NT2/D1 (cell line): ENCODE measurements around the gene RNU6-8.

Experiments used
- DNase-seq: peaks from one replicate; pipeline ENCODE4 v3.0.0-alpha.2; 2011; ENCODE audit warnings: low read depth, low spot score
- H3K27me3 ChIP-seq: 2 replicates; pipeline ENCODE4 v1.6.0; 2011; ENCODE audit warnings: mild to moderate bottlenecking; ENCODE audit not compliant: insufficient read length, insufficient read depth
- H3K36me3 ChIP-seq: 2 replicates; pipeline ENCODE4 v1.6.1; 2011; ENCODE audit warnings: mild to moderate bottlenecking, low read length, mixed read lengths; ENCODE audit not compliant: insufficient read depth, insufficient read length
- H3K4me1 ChIP-seq: 2 replicates; pipeline ENCODE4 v1.5.1; 2011; ENCODE audit not compliant: insufficient read depth, insufficient read length
- H3K4me3 ChIP-seq: 2 replicates; pipeline ENCODE4 v1.5.1; 2011; ENCODE audit warnings: low read depth; ENCODE audit not compliant: insufficient read length
- H3K9ac ChIP-seq: 2 replicates; pipeline ENCODE4 v1.6.0; 2011; ENCODE audit warnings: low read depth; ENCODE audit not compliant: insufficient read length
- H3K9me3 ChIP-seq: 2 replicates; pipeline ENCODE4 v1.5.1; 2011; ENCODE audit warnings: mild to moderate bottlenecking, low read length; ENCODE audit not compliant: insufficient read depth
- SUZ12 ChIP-seq: IDR thresholded peaks from 2 replicates; pipeline ENCODE4 v1.6.1; 2011; ENCODE audit not compliant: insufficient read length, insufficient read depth; ENCODE audit errors: extremely low read depth
- YY1 ChIP-seq: IDR thresholded peaks from 2 replicates; pipeline ENCODE4 v1.6.1; 2011; ENCODE audit not compliant: insufficient read length, insufficient read depth
- ZNF274 ChIP-seq: IDR thresholded peaks from 2 replicates; pipeline ENCODE4 v1.6.1; 2011; ENCODE audit warnings: mild to moderate bottlenecking, low read depth, low read length

Gene RNU6-8

DNA sequence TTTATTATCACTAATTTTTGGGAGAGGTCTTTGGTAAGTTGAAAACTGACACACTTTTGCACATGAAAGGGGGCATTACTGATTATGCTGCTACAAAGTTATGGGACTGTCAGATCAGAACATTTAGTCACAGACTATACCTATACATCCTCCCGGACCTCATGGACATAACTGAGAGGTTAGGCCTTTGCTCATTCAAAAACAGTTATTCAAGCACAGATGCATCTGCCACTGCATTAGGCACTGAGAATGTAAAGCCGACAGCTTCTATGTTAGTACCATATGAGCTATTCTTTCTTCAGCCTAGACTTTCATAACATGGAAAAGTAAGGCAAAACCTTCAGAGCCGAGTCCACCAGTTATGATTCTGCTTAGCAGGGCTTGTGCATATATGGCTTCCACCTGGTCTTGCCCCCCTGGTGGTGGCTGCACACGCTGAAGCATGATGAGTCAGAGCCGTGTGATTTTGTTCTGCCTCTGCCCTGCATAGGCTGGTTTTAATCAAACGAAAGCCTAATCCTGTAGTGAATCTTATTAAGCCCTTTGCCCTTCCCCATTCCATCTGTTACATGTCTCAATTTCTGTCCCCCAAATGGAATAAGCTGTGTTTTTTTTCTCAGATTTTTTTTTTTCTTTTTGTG is 21.8 kb upstream of the RNU6-8 start:
- H3K4me3 ChIP-seq: no peak overlapping the region
- TF ChIP-seq YY1: no peak
- no peak for TF ChIP-seq SUZ12
- no peak for TF ChIP-seq ZNF274
- DNase-seq: no peak

DNA sequence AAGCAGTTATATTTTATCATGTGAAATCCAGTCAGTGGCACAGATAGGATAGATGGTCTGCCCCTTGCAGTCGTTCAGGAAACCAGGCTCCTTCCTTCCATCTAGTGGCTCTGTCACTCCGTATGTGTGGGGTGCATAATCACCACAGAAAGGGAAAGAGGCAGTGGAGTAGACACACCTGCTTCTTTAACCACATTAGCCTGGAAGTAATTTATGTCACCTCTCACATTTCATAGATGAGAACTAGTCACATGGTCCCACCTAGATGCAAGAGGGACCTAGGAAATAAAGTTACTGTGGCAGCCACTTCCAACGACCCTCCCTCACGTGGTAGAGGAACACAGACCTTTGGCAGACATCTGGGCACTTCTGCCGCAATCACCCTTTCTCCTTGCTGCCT is 14.2 kb upstream of the RNU6-8 start:
- Histone ChIP-seq H3K4me3 (no peak overlapping the region), H3K9me3 (no peaks in the 10 kb centered on the region), H3K9ac (no peak overlapping the region), H3K27me3 (no peaks in the 10 kb centered on the region), H3K36me3 (no peaks in the 10 kb centered on the region), H3K4me1 (no peaks in the 10 kb centered on the region)
- DNase-seq: no peak
- TF ChIP-seq ZNF274: no peak
- TF ChIP-seq YY1: no peak
- TF ChIP-seq SUZ12: no peak

More for the DNA sequence above, 21.8 kb upstream of the RNU6-8 start:
- H3K27me3 ChIP-seq: no peaks in the 10 kb centered on the region
- H3K9me3 ChIP-seq: no peaks in the 10 kb centered on the region
- H3K9ac ChIP-seq: no peak overlapping the region
- H3K4me1 ChIP-seq: no peaks in the 10 kb centered on the region
- no peaks in the 10 kb centered on the region for H3K36me3 ChIP-seq

DNA sequence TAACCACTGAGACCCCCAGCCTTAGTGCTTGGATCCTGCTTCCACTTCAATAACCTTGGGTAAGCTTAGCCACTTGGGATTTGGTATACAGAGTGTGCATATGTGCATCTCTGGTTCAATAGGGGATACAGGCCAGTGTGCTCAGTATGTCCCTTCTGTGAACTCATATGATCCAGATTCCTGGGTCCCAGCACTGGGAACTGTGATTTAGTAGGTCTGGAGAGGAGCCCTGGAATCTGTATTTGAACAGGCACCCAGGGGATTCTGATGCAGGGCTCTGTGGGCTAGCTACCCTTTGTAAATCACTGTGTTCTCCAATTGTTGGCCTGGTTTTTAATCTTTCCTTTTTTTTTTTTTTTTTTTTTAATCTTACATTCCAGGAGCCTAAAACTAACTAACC is 9.8 kb upstream of the RNU6-8 start:
- no peaks in the 10 kb centered on the region for H3K27me3 ChIP-seq
- no peak for DNase-seq
- TF ChIP-seq SUZ12 (no peak), ZNF274 (no peak), YY1 (no peak)

DNA sequence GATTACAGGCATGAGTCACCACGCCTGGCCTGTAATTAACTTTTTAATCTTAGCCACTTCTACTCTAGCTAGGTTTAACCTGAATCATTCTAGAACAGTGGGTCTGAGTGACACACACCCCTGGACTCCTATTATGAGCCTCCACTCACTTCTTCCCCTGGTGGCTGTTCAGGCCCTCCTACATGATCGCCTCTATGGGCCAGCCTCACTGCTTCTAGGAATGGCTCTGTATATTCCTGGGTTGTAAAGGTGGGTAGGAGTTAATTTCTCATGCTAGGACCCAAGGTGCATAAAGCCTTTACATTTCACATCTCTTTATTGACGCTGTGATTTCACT is 8.0 kb upstream of the RNU6-8 start:
- Histone ChIP-seq H3K36me3 (no peaks in the 10 kb centered on the region), H3K4me1 (no peaks in the 10 kb centered on the region), H3K4me3 (no peak overlapping the region), H3K9me3 (no peaks in the 10 kb centered on the region), H3K9ac (no peak overlapping the region), H3K27me3 (no peaks in the 10 kb centered on the region)
- DNase-seq: no peak
- TF ChIP-seq YY1: no peak
- no peak for TF ChIP-seq SUZ12
- TF ChIP-seq ZNF274: no peak

More for the DNA sequence above, 9.8 kb upstream of the RNU6-8 start:
- H3K36me3 ChIP-seq: no peaks in the 10 kb centered on the region
- H3K9me3 ChIP-seq: no peaks in the 10 kb centered on the region
- no peak overlapping the region for H3K9ac ChIP-seq
- no peaks in the 10 kb centered on the region for H3K4me1 ChIP-seq
- no peak overlapping the region for H3K4me3 ChIP-seq

DNA sequence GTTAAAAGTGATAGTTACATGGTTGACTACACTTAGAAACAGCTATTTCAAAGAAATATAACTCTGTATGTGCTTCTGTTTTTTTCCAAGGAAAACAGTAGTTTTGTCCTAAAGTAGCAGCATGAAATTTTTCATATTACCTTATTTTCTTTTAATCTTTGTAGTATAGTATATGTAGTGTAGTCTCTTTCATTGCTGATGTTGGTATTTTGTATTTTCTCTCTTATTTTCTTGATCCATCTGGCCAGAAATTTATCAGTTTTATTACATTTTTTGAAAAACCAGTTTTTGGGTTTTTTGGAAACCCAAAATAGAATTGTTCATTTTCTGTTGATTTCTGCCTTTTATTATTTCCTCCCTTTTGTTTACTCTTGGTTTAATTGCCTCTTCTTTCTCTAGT is 6.4 kb upstream of the RNU6-8 start:
- TF ChIP-seq ZNF274: no peak
- no peak for TF ChIP-seq YY1
- no peak for TF ChIP-seq SUZ12
- Histone ChIP-seq H3K36me3 (no peaks in the 10 kb centered on the region), H3K4me3 (no peak overlapping the region), H3K9ac (no peak overlapping the region), H3K4me1 (no peaks in the 10 kb centered on the region), H3K27me3 (peaks cover 4% of the 10 kb centered on the region), H3K9me3 (no peaks in the 10 kb centered on the region)
- DNase-seq: no peak

DNA sequence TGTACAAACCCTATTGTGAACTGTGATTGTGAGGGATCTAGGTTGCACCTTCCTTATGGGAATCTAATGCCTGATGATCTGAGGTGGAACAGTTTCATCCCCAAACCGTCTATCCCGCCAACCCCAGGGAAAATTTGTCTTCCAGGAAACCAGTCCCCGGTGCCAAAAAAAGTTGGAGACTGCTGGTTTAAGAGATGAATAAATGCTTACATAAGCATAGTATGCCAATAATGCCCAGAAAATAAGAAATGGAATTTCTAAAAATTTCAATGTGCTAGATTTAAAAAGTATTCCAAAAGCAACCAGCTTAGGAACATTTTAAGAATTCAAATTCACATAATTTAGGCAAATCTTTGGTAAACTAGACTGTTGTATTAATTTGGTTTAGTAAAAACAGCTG is 5.4 kb upstream of the RNU6-8 start:
- Histone ChIP-seq H3K9me3 (no peaks in the 10 kb centered on the region), H3K4me3 (no peak overlapping the region), H3K27me3 (peaks cover 12% of the 10 kb centered on the region), H3K9ac (no peak overlapping the region), H3K36me3 (no peaks in the 10 kb centered on the region), H3K4me1 (no peaks in the 10 kb centered on the region)
- no peak for DNase-seq
- TF ChIP-seq SUZ12: no peak
- TF ChIP-seq YY1: no peak
- TF ChIP-seq ZNF274: no peak

DNA sequence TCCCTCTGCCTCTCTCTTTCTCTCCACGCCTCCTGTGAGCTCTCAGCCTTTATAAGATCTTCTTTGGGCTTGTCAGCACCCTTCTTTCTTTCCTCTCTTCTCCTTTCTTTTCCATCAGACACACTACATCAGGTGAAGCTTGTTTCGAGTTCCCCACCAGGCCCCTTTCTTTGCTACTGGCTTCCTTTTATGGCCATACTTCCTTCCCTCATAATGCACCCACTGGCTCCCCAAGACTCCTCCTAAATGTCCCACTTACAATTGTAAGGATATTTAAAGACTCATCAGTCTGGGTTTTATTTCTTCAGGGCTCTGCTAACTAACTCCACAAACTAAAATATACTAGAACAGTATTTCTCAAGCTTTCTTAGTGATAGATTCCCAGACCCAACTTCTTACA is 3.5 kb upstream of the RNU6-8 start:
- Histone ChIP-seq H3K4me1 (no peaks in the 10 kb centered on the region), H3K9me3 (no peaks in the 10 kb centered on the region), H3K4me3 (no peak overlapping the region), H3K27me3 (peaks cover 12% of the 10 kb centered on the region), H3K36me3 (no peaks in the 10 kb centered on the region), H3K9ac (no peak overlapping the region)
- DNase-seq: no peak
- no peak for TF ChIP-seq ZNF274
- no peak for TF ChIP-seq YY1
- no peak for TF ChIP-seq SUZ12

DNA sequence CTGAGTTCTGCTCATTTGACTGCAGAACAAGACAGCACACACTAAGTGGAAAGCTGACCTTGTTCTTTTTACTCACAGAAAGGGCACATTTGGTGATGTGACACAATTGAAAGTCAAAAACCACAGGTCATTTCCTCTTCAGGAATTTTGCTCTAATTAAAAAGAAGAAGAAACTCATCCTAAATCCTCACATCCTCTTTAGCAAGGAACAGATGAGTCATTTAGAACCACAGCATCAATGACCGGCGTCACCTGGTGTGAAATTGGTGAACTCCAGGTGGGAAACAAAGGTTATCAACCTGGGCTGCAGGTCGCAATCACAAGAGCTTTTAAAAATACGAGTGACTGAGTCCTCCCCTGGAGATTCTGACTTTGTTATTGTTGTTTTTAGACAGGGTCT is 2.9 kb upstream of the RNU6-8 start:
- no peaks in the 10 kb centered on the region for H3K9me3 ChIP-seq
- DNase-seq: no peak
- no peak overlapping the region for H3K4me3 ChIP-seq
- H3K36me3 ChIP-seq: no peaks in the 10 kb centered on the region
- H3K27me3 ChIP-seq: peaks cover 12% of the 10 kb centered on the region
- TF ChIP-seq SUZ12 (no peak), ZNF274 (no peak), YY1 (no peak)
- H3K4me1 ChIP-seq: no peaks in the 10 kb centered on the region
- no peak overlapping the region for H3K9ac ChIP-seq
